ENCODE data around the gene ADH7. TPM values are rescaled to one million over a fixed set of nuclear protein-coding genes. Genes with fewer than 3 reads are reported as not detected.

Gene ADH7
- total and polyA plus RNA-seq, 9 of the 15 experiments (the other 6 are each of a cell fraction or from before 2014, with no cell fraction given), result not detected

GRCh38 chr4:99447513-99447912, 12.4 kb upstream of the ADH7 start:
- no TSS peak for BruUV-seq (replicated peaks)
- Histone ChIP-seq H3K36me3 (ENCODE audit: control insufficient read depth, insufficient read depth, low read length) (no peaks in the 10 kb centered on the region), H3K4me3 (no peak overlapping the region), H3K27me3 (ENCODE audit: control insufficient read depth in 2 of 2, insufficient read depth in 2 of 2, low read length in 2 of 2) (no peaks in the 10 kb centered on the region), H3K79me2 (ENCODE audit: control insufficient read depth, insufficient read depth, low read length) (no peaks in the 10 kb centered on the region), H3K9me1 (ENCODE audit: control insufficient read depth, insufficient read depth, low read length) (no peaks in the 10 kb centered on the region), H4K20me1 (replicated peaks; ENCODE audit: control insufficient read depth, insufficient read depth, low read length) (no peaks in the 10 kb centered on the region), H3K9ac (ENCODE audit: insufficient read depth in 1 of 2, low read depth in 2 of 2, low read length in 2 of 2) (no peak overlapping the region), H3K27ac (ENCODE audit: extremely low read depth, low read depth, low read length) (no peak overlapping the region), H3K9me3 (replicated peaks; ENCODE audit: control insufficient read depth, insufficient read depth, low read depth, low read length) (no peaks in the 10 kb centered on the region), H3K4me1 (replicated peaks in 1 of 2; ENCODE audit: control insufficient read depth in 2 of 2, insufficient read depth in 2 of 2, low read length in 2 of 2) (no peaks in the 10 kb centered on the region), H2AFZ (ENCODE audit: low read depth, low read length) (no peak overlapping the region), H3K4me2 (ENCODE audit: insufficient read depth, low read length) (no peak overlapping the region)
- DNase-seq (ENCODE audit: extremely low read depth in 1 of 4, low spot score in 3 of 4), result no peak
- in situ Hi-C loops (cut with MboI) (no loop called here), intact Hi-C loops (cut with micrococcal nuclease) (no loop called here)
- WGBS (ENCODE audit: insufficient coverage, low coverage, missing lambda C conversion rate), result 17% methylated on average over 3 of the region's 3 CpGs
- ChIA-PET CTCF (ENCODE audit: low intra/inter-chr PET ratio) (no interaction called here), POLR2A (no interaction called here)
- no peak for TF ChIP-seq POLR2B (IDR thresholded peaks at IDR 0.05; ENCODE audit: low read depth, partially characterized antibody)
- no peak for TF ChIP-seq VEZF1 (CRISPR knock-in tag; IDR thresholded peaks at IDR 0.05)
- no peak for TF ChIP-seq GTF2E2 (tag; IDR thresholded peaks at IDR 0.05)
- peak; percentile 19; the same call in 1 of the 2 replicates for TF ChIP-seq PKNOX1 (IDR thresholded peaks at IDR 0.05)
- no peak for TF ChIP-seq ERF (CRISPR knock-in tag; IDR thresholded peaks at IDR 0.05)
- FAIRE-seq, result no peak
- no peak for ATAC-seq
